GM20431 (cell line): ENCODE data around the gene FCHO2.
"Not testable (repeated sequence)": the region's sequence is repeated elsewhere in the genome, so short reads cannot be mapped to it uniquely, and the experiment has no call there.

Source experiments
- in situ Hi-C: fragments of 300-500 bp; cut with MseI, MboI; formaldehyde crosslinking; loops from one replicate; pipeline ENCODE4 v1.15.0; 2020; ENCODE audit warnings: low sequenced_read_pairs; ENCODE audit not compliant: unreplicated experiment

Gene FCHO2

DNA sequence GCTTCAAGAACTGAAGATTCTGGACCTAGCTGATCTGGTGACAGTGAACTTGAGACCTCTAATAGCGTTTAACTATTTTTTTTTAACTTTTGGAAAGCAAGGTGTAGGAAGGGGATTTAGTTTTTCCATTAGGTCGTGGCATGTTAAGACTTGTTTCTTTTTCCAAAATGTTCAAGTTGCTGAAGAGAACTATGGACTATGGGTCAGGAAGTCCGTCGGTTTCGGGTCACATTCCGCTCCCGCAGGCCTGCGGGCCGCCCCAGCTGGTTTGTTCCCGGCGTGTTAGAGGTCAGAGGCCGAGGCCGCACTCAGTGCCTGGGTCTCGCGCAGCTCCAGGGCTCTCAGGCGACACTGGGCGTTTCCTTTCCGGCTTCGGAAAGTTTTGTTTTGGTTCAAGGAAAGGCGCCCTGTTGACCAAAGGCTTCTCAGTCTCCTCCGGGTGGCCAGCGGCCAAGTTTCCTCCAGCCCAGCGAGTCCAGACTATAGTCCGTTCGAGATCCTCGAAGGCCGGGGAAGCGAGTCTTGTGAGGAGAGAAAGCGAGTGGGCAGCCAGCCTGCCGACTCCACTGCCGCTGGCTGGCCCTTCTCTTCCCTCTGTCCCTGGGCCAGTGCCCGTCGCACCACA lies 586 bp upstream of the FCHO2 start:
- in situ Hi-C loops: no loop called here

- in situ Hi-C loops: no loop called here
Observed at GRCh38 chr5:72956324-72957140, 691 bp downstream of the FCHO2 start.

DNA sequence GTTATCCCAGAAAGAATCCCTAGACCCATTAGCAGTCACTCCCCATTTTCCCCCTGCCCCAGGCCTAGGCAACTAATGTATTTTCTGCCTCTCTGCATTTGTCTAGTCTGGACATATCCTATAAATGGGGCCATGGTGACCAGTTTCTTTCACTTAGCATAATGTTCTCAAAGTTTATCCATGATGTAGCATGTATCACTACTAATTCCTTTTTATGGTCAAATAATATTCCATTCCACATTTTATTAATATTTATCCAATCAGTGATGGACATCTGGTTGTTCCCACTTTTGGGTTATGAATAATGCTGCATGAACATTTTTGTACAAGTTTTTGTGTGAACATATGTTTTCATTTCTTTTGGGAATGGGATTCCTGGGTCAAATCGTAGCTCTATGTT lies 1.5 kb downstream of the FCHO2 start:
- in situ Hi-C loops: no loop called here

DNA sequence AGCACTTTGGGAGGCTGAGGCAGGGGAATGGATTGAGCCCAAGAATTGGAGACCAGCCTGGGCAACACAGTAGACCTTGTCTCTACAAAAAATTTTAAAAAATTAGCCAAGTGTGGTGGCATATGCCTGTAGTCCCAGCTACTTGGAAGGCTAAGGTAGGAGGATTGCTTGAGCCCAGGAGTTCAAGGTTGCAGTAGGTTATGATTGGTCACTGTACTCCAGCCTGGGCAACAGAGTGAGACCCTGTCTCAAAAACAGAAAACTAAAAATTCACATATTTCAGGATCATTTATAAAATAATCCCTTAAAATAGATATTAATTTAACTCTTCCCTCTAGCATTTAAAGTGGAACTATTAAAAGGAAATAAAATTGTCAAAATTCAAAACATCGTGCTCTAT lies 3.4 kb downstream of the FCHO2 start:
- in situ Hi-C loops: no loop called here

GRCh38 chr5:72974481-72974880 lies 18.6 kb downstream of the FCHO2 start:
- in situ Hi-C loops: not testable (repeated sequence)

GRCh38 chr5:72976810-72977209 lies 21.0 kb downstream of the FCHO2 start:
- in situ Hi-C loops: not testable (repeated sequence)

GRCh38 chr5:72985719-72986118 lies 29.9 kb downstream of the FCHO2 start:
- in situ Hi-C loops: no loop called here

DNA sequence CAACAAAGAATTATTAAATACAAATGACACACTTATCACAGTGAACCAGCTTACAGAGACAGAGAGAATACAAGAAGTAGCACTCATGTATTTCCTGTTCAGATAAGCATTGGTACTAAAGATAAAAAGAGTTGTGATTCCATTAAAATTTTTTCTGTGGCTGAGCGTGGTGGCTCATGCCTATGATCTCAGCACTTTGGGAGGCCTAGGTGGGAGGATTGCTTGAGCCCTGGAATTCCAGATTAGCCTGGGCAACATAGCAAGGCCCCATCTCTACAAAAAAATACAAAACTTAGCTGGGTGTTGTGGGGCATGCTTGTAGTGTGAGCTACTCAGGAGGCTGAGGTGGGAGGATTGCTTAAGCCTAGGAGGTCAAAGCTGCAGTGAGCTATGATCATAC lies 32.9 kb downstream of the FCHO2 start:
- in situ Hi-C loops: no loop called here

DNA sequence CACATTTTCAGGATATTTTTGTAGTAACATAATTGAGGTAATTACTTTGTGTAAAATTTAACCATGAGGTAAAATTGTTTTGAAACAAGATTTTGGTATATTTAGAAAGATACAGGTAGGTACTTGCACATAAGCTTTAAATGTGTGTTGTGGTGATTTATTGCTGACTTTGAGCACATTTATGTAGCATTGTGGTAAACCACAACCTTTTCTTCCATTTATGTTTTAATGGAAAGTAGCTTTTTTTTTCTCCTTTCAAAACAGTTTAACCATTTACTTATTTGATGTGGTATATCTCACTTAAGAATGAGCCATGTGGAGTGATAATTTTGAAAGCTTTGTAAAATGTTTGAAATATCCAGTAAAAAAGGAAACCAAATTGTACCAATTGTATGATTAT lies 35.6 kb downstream of the FCHO2 start:
- in situ Hi-C loops: no loop called here

- in situ Hi-C loops: no loop called here
Observed at GRCh38 chr5:72994578-72994977, 38.7 kb downstream of the FCHO2 start.

- in situ Hi-C loops: no loop called here
Observed at GRCh38 chr5:72996632-72997031, 40.8 kb downstream of the FCHO2 start.

DNA sequence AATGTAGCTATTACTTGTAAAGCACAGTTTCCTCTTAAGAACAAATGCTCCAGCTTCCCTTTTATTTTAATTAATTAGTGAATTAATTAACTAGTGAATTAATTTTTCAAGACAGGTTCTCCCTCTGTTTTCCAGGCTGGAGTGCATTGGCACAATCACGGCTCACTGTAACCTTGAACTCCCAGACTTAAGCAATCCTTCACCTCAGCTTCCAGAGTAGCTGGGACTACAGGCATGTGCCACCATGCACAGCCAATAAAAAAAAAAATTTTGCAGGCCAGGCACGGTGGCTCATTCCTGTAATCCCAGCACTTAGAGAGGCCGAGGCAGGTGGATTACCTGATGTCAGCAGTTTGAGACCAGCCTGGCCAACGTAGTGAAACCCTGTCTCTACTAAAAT lies 44.1 kb downstream of the FCHO2 start:
- in situ Hi-C loops: no loop called here

DNA sequence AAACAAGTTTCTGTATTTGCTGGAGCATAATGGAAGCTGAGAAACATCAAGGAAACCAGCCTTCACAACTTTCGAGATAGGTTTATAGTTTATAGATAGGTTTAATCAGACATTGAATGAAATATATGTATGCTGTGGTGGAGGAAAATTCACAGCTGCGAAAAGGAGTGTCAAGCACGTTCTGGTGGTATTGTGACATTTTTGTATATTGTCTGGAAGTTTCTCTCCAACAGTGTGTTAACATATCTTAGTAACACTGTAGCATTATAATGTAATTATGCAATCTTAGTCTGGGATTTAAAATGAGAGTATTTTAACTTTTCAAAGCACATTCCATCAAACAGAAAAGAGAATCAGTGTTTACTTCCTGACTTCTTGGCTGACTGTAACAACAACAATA lies 50.0 kb downstream of the FCHO2 start:
- in situ Hi-C loops: no loop called here

DNA sequence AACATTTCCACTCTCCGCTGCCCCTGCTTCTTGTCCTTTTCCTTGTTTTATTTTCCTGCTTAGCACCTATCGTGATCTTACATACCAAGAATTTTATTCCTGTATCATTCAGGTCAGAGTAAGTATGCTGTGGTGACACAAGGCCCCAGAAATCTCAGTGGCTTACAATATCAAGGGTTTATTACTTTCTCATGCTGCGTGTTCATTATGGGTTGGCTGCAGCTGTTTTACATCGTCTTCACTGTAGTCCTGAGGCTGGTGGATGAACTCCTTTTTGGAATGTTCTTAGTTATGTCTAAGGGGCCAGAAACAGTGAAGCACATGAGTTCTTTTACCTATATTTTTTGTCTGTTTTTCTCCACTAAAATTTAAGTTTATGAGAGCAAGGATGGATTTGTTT lies 51.2 kb downstream of the FCHO2 start:
- in situ Hi-C loops: no loop called here

DNA sequence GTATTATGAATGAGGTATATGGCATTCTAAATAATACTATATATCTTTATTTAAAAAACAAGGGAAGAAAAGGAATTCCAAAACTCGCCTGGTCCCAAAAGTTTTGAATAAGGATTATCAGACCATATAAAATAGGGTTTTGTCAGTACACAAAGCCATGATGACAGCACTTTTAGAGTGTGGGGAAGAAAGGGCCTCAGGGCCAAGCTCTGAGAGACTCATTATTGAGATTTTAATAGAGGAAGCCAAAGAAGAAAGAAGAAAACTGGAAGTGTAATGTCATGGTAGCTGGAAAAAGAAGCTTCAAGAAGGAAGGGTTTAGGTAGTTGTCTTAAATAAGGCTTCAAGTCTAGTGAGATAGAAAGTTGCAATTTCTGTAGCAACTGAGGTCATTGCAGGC lies 53.0 kb downstream of the FCHO2 start:
- in situ Hi-C loops: no loop called here

- in situ Hi-C loops: not testable (repeated sequence)
Observed at GRCh38 chr5:73011612-73012011, 55.8 kb downstream of the FCHO2 start.

- in situ Hi-C loops: no loop called here
Observed at GRCh38 chr5:73018892-73019291, 63.1 kb downstream of the FCHO2 start.

DNA sequence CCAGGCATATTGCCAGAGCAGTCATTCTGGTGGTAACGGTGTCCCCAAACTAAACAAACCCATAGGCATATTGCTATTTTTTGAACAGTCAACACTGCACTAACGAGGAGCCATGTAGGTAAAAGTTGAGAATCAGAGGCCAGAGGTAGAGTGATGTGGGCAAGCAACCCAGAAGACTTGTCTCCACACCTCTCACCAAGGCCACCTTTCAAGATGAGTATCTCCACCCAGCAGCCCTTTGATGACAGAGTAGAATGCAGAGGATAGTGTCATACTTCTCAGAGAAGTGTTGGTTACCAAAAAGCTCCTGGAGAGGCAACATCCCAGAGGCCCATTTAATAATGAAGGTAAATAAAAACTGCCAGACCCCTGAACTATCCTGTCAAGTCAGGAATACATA lies 63.9 kb downstream of the FCHO2 start:
- in situ Hi-C loops: no loop called here

DNA sequence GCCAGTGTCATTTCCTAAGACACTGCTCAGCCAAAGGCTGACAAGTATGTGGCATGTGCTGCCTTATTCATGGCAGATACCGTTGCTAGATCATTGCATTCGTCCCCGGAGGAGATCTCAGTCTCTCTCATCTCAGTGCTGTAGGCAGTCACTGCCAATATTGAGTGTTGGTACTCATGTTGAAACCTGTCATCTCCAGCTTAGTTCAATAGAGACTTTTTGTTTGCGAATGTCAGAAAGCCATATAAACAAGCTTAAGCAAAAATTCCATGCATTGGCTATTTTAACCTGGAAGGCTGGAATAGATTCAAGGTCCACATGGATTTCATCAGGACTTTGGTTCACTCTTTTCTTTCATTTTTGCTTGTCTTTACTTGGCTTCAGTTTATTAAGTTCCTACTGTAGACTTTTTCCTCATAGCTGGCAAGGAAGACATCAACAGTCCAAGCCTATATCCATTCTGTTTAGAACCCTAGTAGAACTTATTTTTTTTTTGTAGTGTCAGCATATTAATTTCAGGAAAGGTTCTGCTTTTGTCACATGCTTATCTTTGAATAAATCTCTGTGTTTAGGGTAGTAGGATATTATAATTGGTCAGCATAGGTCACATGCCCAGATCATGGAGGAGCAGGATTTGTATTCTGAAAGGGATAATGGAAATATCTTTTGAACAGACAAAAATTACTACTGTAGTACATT lies 66.8 kb downstream of the FCHO2 start:
- in situ Hi-C loops: no loop called here

- in situ Hi-C loops: not testable (repeated sequence)
Observed at GRCh38 chr5:73024946-73025544, 69.2 kb downstream of the FCHO2 start.

DNA sequence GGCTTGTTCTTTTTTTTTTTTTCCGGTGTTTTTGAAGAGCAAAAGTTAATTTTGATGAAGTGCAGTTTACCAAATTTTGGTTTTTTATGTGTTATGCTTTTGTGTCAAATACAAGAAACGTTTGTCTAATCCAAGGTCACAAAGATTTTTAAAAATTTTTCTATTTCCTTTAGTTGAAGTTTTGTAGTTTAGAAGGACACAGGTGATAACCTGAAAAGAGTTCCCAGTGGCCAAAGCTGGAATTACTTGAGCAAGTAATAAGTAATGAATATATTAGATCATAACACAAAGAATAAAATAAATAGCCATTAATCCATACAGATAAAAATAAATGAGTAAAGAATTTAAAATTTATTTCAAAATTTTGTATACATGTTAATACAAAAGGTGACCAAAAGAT lies 71.5 kb downstream of the FCHO2 start:
- in situ Hi-C loops: no loop called here
